OCI-LY1 (cell line): ENCODE data around the gene CRHBP.

ENCODE experiments used
- H2AFZ ChIP-seq: fragments of 200-600 bp; sonication (generic), shearing (Covaris generic); 2 replicates; pipeline ENCODE4 v1.6.0; 2014; ENCODE audit warnings: antibody characterized with exemption, mild to moderate bottlenecking, low read length
- H3F3A ChIP-seq: fragments of 200-600 bp; sonication (generic), shearing (Covaris generic); 2 replicates; pipeline ENCODE4 v1.6.0; 2014; ENCODE audit warnings: mild to moderate bottlenecking, antibody characterized with exemption, low read length, moderate library complexity; ENCODE audit not compliant: insufficient read depth
- H3K27ac ChIP-seq: fragments of 200-600 bp; sonication (generic); 2 replicates; pipeline ENCODE4 v1.5.1; 2014; ENCODE audit warnings: low read length, mixed run types, mild to moderate bottlenecking, low read depth; ENCODE audit not compliant: poor library complexity, severe bottlenecking
- H3K27me3 ChIP-seq: fragments of 200-600 bp; sonication (generic); 2 replicates; pipeline ENCODE4 v1.6.0; 2014; ENCODE audit warnings: antibody characterized with exemption, mild to moderate bottlenecking, low read length, moderate library complexity; ENCODE audit not compliant: insufficient read depth
- H3K36me3 ChIP-seq: fragments of 200-600 bp; sonication (generic); 2 replicates; pipeline ENCODE4 v1.6.1; 2014; ENCODE audit warnings: mild to moderate bottlenecking, antibody characterized with exemption, low read length, moderate library complexity, mixed read lengths; ENCODE audit not compliant: insufficient read depth
- H3K4me1 ChIP-seq: fragments of 200-600 bp; sonication (generic); 2 replicates; pipeline ENCODE4 v1.5.1; 2014; ENCODE audit warnings: mild to moderate bottlenecking, low read length, moderate library complexity; ENCODE audit not compliant: insufficient read depth, severe bottlenecking
- H3K4me2 ChIP-seq: fragments of 200-600 bp; sonication (generic), shearing (Covaris generic); 2 replicates; pipeline ENCODE4 v1.6.1; 2014; ENCODE audit warnings: low read length
- H3K4me3 ChIP-seq: fragments of 200-600 bp; sonication (generic); 2 replicates; pipeline ENCODE4 v1.5.1; 2014; ENCODE audit warnings: low read length, low read depth, mild to moderate bottlenecking, mixed read lengths; ENCODE audit not compliant: poor library complexity, severe bottlenecking
- H3K79me2 ChIP-seq: fragments of 200-600 bp; shearing (Covaris generic); 2 replicates; pipeline ENCODE4 v1.6.1; 2016; ENCODE audit warnings: mixed run types, low read length, mixed read lengths; ENCODE audit not compliant: insufficient read depth
- H3K9ac ChIP-seq: fragments of 200-600 bp; sonication (generic), shearing (Covaris generic); 2 replicates; pipeline ENCODE4 v1.6.1; 2014; ENCODE audit warnings: mild to moderate bottlenecking, low read length, mixed read lengths
- H3K9me2 ChIP-seq: fragments of 200-600 bp; sonication (generic), shearing (Covaris generic); 2 replicates; pipeline ENCODE4 v1.6.1; 2014; ENCODE audit warnings: low read depth, mild to moderate bottlenecking, low read length, mixed read lengths
- H3K9me3 ChIP-seq: fragments of 200-600 bp; shearing (Covaris generic); 2 replicates; pipeline ENCODE4 v1.6.1; 2014; ENCODE audit warnings: low read length, mixed read lengths
- H4K20me1 ChIP-seq: fragments of 200-600 bp; sonication (generic), shearing (Covaris generic); 2 replicates; pipeline ENCODE4 v1.6.0; 2016; ENCODE audit warnings: mild to moderate bottlenecking, low read length; ENCODE audit not compliant: insufficient read depth
- EZH2 ChIP-seq: fragments of 200-600 bp; sonication (generic), shearing (Covaris generic); IDR thresholded peaks from 2 replicates; pipeline ENCODE4 v1.8.0; 2017; ENCODE audit warnings: borderline replicate concordance, mixed run types, mild to moderate bottlenecking, antibody characterized with exemption, low read length, moderate library complexity, mixed read lengths
- TF ChIP-seq, protein P1 (sequence below): fragments of 200-600 bp; sonication (generic), shearing (Covaris generic); IDR thresholded peaks from 2 replicates; pipeline ENCODE4 v1.5.1; 2017; ENCODE audit warnings: mild to moderate bottlenecking, antibody characterized with exemption, low read length, moderate library complexity, mixed read lengths

CRHBP gene

DNA sequence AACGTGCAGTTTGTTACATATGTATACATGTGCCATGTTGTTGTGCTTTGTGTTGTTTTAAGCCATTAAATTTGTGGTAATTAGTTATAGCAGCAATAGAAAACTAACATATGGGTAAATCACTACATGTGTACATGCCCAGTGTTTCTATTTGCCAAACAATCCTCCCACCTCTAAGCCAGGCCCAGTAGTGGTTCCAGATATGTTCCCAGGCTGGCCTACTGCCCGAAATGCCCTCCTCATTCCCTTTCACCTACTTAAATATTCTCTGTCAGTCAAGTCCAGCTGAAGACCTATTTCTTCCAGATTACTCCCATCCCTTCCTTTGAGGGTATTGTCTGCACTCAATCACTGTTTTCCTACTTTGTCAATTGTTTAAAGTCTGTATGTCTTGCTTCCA, 53.3 kb downstream of the CRHBP start:
- Histone ChIP-seq H3K36me3 (no peaks in the 10 kb centered on the region), H4K20me1 (no peaks in the 10 kb centered on the region), H2AFZ (no peak overlapping the region), H3K27me3 (no peaks in the 10 kb centered on the region), H3K9ac (no peak overlapping the region), H3K79me2 (no peaks in the 10 kb centered on the region), H3K4me1 (no peaks in the 10 kb centered on the region), H3K27ac (no peak overlapping the region), H3K4me3 (no peak overlapping the region), H3F3A (no peaks in the 10 kb centered on the region), H3K4me2 (no peak overlapping the region), H3K9me3 (no peaks in the 10 kb centered on the region), H3K9me2 (no peaks in the 10 kb centered on the region)
- no peak for TF ChIP-seq EZH2
- TF ChIP-seq, protein P1, sequence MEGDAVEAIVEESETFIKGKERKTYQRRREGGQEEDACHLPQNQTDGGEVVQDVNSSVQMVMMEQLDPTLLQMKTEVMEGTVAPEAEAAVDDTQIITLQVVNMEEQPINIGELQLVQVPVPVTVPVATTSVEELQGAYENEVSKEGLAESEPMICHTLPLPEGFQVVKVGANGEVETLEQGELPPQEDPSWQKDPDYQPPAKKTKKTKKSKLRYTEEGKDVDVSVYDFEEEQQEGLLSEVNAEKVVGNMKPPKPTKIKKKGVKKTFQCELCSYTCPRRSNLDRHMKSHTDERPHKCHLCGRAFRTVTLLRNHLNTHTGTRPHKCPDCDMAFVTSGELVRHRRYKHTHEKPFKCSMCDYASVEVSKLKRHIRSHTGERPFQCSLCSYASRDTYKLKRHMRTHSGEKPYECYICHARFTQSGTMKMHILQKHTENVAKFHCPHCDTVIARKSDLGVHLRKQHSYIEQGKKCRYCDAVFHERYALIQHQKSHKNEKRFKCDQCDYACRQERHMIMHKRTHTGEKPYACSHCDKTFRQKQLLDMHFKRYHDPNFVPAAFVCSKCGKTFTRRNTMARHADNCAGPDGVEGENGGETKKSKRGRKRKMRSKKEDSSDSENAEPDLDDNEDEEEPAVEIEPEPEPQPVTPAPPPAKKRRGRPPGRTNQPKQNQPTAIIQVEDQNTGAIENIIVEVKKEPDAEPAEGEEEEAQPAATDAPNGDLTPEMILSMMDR = no peak

DNA sequence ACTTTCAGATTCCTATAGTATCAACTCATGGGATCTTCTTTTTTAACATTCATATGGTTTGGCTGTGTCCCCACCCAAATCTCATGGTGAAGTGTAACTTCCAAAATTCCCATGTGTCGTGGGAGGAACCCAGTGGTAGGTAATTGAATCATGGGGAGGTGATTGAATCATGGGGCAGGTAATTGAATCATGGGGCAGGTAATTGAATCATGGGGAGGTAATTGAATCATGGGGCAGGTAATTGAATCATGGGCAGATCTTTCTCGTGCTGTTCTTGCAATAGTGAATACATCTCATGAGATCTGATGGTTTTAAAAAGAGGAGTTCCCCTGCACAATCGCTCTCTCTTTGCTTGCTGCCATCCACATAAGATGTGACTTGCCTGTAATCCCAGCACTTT, 55.6 kb downstream of the CRHBP start:
- no peaks in the 10 kb centered on the region for H3K27me3 ChIP-seq
- no peaks in the 10 kb centered on the region for H3F3A ChIP-seq
- H3K36me3 ChIP-seq = no peaks in the 10 kb centered on the region
- no peaks in the 10 kb centered on the region for H4K20me1 ChIP-seq
- H3K79me2 ChIP-seq = no peaks in the 10 kb centered on the region
- TF ChIP-seq, protein P1 = no peak
- TF ChIP-seq EZH2 = no peak
- H3K4me1 ChIP-seq = no peaks in the 10 kb centered on the region
- no peaks in the 10 kb centered on the region for H3K9me3 ChIP-seq
- H3K9ac ChIP-seq = no peak overlapping the region
- no peak overlapping the region for H3K4me2 ChIP-seq
- H3K4me3 ChIP-seq = no peak overlapping the region
- H3K9me2 ChIP-seq = no peaks in the 10 kb centered on the region
- H3K27ac ChIP-seq = no peak overlapping the region
- no peak overlapping the region for H2AFZ ChIP-seq

DNA sequence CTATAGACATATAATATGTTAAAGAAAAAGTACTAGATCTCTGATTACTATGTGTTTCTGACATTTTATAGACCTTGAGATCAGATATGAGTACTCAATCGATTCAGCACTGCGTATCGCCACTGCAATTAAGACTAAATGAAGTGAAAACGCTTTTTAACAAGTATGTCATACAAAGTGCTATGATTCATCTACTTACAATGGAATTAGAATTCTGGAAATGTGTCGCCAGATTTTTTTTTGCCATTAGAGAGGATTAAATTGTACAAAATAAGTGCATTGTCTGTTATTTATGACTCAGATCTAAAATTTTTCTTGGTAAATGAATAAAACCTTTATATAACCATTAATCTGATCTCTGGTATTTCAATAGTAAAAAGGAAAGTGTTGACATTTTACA, 57.4 kb downstream of the CRHBP start:
- Histone ChIP-seq H3K4me2 (no peak overlapping the region), H3K9me2 (no peaks in the 10 kb centered on the region), H3K9me3 (no peaks in the 10 kb centered on the region), H4K20me1 (no peaks in the 10 kb centered on the region), H3K79me2 (no peaks in the 10 kb centered on the region), H2AFZ (no peak overlapping the region), H3F3A (no peaks in the 10 kb centered on the region), H3K9ac (no peak overlapping the region), H3K4me3 (no peak overlapping the region), H3K27me3 (no peaks in the 10 kb centered on the region), H3K27ac (no peak overlapping the region), H3K36me3 (no peaks in the 10 kb centered on the region), H3K4me1 (no peaks in the 10 kb centered on the region)
- TF ChIP-seq, protein P1 = no peak
- TF ChIP-seq EZH2 = no peak
